GM18909 (cell line): ENCODE results near the gene PKP4.

Experiments used
- ATAC-seq: cut with Tn5 transposase; IDR thresholded peaks from one replicate; pipeline ENCODE4 v1.9.1; 2021; ENCODE audit warnings: mild to moderate bottlenecking; ENCODE audit not compliant: unreplicated experiment, poor library complexity

PKP4 gene

GRCh38 chr2:158729451-158729850, 272.7 kb downstream of the PKP4 start:
- no peak for ATAC-seq

- no peak for ATAC-seq
These were observed 273.3 kb downstream of the PKP4 start for GRCh38 chr2:158729873-158730620.

GRCh38 chr2:158730621-158731140, 273.9 kb downstream of the PKP4 start:
- ATAC-seq: no peak

- no peak for ATAC-seq
These were observed 274.6 kb downstream of the PKP4 start for GRCh38 chr2:158731386-158731785.
